ENCODE measurements around the gene C4orf54.

GRCh38 chr4:99664716-99665115 lies 7.1 kb upstream of the C4orf54 start:
- TF ChIP-seq EZH2 (IDR thresholded peaks at IDR 0.05; ENCODE audit: insufficient read depth, poor library complexity, severe bottlenecking) (no peak), EZH2phosphoT487 (IDR thresholded peaks at IDR 0.05; ENCODE audit: insufficient read depth, low read depth) (no peak)

Measured in GM23248 (cell line).